ENCODE results near the gene KCNC2.

Gene KCNC2

GRCh38 chr12:75047885-75048525 is 161.6 kb downstream of the KCNC2 start:
- DNase-seq, result no peak

DNA sequence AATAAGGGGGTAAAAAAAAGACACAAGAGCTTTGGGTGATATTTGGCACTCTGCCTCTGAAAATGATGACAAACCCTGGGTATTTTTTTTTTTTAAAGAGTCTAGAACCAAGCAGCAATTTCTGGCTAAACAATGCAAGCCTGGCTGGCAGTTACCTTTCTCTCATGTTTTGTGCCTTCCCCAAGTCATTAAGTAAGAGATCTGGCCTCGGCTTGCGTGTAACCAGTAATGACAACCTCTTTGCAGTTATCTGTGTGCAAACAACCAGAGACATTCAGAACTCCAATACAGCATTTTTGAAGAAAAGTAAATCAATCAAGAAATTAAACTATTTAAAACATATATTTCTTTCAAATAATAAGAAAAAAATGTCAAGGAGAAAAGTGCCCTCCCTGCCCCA is 167.5 kb downstream of the KCNC2 start:
- no peak for DNase-seq

- DNase-seq, result no peak
Observed at GRCh38 chr12:75041472-75041871, 168.2 kb downstream of the KCNC2 start.

- no peak for DNase-seq
Observed at GRCh38 chr12:75020068-75020557, 189.5 kb downstream of the KCNC2 start.

GRCh38 chr12:75011120-75011519 is 198.5 kb downstream of the KCNC2 start:
- DNase-seq, result no peak

DNA sequence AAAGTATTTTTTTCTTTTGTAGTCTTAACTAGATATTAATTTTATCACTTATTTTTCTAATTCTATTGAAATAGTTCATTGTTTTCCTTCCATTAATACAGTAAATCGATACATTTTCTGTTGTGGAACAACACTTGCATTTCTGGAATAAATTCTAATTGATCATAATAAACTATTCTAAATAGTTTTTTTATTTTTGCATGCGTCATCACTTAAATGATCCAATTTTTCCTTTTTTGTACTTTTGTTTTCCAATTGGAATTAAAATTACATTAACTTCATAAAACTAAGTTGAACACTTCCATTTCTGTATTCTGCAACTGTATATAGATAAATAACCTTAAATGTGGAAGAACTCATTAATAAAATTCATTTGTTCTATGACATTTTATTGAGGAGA is 202.5 kb downstream of the KCNC2 start:
- no peak for DNase-seq

DNA sequence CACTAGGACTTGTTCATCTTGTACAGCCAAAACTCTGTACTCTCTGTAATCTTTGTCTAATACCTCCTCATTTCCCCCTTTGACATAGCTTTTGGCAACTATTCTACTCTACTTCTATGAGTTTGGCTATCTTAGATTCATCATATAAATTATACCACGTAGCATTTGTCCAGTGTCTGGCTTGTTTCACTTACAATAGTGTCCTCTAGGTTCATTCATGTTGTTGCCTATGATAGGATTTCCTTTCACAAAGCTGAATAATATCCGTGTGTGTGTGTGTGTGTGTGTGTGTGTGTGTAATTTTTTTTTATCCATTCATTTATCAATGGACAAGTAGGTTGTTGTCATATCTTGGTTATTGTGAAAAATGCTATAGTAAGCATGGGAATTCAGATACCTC is 209.5 kb downstream of the KCNC2 start:
- DNase-seq, result no peak

DNA sequence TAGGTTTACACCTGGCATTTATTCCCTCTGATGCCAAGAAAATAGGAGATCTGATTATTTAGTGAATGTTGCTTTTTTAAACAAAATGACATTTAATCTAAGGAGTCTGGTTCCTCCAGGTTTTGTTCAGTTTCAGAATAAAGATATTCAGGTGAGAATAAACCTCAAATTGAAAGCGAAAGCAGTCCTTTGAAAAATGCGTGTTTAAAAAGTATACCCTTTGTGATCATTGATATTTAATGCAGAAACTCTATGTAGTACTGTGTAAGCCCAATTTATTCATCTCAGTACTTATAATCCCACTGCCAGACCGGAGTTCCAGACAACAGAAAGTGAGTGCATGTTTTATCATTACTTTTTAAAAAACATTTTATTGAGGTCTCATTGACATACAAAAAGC is 210.2 kb downstream of the KCNC2 start:
- DNase-seq, result no peak

All from NCI-H2081 (cell line).